OCI-M2 (cell line): ENCODE data around the gene FNDC3B.

Experiments used
- DNase-seq: peaks from one replicate; lab custom pipeline; 2025; ENCODE audit not compliant: unreplicated experiment; lab: John Stamatoyannopoulos, UW

The FNDC3B gene

DNA sequence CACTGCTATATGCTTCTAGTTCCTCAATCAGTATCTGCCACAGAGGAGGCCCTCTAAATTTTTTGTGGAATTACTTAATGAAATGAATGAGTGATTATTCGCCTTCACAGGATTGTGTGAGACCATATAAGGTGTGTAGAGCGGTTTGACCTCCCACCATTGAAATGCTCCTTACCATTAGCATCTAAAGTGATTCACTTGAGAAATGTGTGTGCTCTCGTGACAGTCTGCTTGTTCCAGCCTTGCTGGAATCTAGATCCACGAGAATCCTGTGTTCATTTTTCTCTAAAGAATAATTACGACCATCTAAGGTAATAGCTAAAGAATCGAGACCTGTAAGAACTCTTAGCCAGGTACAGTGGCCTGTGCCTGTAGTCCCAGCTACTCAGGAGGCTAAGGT, 126.9 kb downstream of the FNDC3B start:
- no peak for DNase-seq

DNA sequence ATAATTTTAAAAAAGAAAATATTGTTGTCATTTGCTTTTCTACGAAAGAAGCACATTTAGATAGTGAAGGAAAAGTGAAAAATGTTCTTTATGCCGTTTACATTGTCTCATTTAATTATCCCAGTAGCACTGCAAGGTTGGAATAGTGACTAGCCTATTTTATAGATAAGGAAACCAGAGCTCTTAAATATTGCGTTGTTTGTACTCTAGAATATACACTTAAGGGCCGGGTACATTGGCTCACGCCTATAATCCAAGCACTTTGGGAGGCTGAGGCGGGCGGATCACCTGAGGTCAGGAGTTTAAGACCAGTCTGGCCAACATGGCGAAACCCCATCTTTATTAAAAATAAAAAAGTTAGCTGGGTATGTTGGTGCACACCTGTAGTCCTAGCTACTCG, 127.5 kb downstream of the FNDC3B start:
- no peak for DNase-seq

DNA sequence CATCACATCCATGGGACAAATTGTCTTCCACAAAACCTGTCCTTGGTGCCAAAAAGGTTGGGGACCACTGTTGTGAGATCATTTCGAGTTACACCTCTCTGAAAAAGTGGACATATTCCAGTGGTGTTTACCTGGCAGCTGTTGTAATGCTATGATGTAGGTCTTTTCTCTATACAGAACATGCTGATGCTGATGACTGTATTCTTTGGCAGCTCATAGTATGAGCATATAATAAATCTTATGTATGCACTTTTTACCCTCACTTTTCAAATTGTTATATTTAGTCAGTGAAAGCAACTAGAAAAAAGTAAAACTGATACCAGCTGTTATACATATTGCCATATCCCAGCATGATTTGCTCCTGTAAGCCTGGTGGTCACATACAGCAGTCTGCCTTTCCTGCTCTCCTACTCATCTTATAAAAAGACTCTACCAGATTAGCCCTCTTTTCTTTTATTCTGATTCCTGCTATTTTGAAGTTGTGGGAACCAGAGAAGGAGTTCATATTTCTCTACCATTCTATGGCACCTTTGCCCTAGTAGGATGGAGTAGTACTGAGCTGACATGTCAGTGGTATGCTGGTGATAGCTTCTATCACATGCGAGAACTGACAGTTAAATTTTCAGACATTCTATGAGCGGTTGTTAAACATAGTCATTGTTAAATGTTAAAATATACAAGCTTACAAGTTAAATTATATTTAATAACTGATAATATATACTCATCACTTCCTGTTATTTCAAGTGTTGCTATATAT, 128.7 kb downstream of the FNDC3B start:
- no peak for DNase-seq

DNA sequence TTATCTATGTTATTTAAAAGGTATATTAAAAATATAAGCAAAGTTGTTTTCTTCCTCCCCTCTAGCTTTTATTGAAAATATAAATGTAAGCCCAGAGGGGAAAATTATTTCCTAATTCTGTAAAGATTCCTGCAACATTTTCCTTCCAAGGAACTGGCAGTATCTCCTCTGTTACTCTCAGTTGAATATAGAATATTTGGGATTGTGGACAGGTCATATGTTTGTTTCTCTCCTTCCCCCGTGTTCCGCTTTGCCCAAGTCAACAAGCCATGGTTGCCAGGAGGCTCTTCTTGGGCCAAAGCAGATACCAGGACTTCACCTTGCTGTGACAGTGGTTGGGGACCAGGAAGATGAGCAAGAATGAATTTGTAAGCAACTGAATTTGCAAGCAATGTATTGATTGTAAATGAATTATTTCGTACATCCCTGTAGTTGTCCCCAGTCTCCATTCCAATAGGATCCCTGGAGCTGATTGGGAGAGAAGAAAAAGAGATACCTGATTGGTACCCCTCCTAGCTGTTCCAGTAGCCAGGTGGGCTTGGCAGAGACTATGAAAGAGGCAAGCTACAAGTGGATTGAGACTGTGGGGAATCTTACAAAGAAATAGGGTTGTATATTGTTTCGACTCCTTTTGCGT, 130.8 kb downstream of the FNDC3B start:
- no peak for DNase-seq

DNA sequence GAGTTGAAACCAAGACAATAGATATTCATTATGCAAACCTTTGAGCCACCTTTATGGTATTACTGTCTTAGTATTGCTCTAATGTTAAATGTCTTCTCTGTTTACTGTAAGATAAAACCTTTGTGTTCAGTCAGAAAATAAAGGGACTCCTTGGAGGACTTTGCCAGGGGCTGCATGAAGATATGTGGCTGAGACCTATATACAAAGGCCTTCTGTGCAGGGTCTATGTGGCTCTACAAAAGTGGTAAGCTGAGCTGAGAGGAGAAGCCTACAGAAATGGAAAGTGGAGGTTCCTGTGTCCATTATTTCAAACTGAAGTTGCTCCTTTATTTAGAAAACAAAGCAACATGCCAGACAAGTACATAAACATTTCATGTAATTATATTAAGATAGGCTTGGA, 131.5 kb downstream of the FNDC3B start:
- DNase-seq: no peak

DNA sequence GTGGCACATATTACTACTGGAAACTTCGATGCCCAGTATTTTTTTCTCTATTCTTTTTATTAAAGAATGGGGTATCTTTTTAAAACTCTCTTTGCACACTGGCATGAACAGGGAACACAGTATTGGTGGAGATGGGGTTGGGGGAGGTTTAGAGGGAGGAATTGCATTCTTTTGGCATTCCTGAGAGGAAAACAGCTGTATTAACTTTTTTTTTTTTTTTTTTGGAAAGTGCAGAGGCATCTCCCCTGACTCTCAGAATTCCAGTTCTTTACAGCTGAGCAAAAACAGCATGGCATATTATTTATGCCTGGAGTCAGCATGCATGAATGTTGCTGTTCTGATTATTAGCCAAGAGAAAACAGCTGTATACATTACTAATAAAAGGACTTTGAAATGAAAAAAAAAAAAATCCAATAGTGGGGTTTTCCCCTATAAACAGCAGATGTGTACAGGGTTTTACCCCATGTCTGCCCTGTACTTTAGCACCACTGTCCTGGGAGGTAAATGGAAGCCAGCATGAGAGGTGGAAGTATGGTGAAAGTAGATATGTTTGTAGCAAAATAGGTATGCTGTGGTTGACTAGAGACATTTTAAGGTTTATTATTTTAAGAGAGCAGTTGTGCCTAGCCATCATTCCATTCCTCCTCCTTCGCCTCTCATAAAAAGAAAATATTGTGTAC, 132.2 kb downstream of the FNDC3B start:
- DNase-seq: no peak

DNA sequence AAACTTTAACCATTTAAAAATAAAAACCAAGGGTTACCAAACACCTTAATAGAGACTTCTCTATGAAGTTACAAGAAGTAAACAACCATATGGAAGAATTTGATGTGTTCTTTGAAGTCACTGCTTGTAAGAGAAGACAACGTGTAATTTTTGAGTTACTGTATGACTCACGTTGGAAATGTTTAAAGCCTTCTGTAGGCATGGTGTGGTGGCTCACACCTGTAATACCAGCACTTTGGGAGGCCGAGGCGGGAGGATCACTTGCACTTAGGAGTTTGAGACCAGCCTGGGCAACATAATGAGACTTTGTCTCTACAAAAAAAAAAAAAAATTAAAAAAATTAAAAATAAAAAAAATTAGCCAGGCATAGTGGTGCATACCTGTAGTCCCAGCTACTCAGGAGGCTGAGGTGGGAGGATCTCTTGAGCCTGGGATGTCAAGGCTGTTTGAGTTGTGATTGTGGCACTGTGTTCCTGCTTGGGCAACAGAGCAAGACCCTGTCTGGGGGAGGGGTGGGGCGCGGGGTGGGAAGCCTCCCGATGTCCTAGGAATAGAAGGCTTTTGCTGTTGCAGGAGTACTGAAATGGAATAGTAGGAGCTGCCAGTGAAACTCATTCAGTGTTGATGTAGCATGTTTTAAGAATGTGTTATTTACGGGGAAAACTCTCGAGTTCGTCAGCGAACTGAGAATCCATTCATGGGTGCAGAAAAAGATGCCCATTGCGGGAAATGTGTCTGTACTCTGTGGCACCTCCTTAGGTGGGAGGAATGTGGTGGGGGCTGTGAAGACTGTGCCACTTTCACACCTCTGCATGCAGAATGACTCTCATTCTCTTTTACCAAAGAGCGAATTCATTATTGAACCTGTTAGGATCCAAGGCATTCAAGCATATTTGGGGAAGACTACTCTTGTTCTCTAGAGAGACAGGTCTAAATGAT, 134.2 kb downstream of the FNDC3B start:
- no peak for DNase-seq

DNA sequence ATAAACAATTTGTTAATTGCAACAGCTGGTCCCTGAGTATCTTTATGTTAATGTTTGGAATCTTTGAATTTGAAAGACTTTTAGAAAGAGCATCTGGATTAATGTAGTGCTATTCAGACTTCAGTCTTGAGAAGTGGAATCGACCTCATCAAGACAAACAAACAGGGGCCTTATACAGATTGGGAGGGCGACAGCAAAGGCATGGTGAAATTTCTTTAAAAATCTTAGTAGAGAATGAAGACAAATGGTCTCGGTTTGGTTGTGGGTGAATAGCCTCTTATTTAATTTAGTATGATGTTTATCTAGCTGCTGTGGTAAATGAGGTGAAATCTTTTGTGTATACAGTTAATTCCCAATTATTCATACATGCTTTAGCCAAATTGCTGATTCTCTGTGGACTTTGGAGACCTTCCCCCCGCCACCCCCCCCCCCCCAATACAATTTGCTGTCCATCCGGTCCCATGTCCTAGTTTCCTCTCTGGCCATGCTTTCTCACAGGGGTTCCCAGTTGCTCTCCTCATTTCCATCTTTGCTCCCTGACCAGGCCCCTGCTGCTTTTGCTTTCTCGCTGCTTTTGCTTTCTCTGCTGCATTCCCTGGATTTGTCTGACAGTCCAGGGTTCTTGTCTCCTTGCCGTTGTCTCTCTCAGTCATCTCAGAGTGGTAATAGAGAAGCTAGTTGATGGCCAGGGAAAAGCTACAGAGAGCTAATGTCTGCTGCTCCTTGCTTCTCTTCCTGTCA, 135.3 kb downstream of the FNDC3B start:
- DNase-seq: no peak

DNA sequence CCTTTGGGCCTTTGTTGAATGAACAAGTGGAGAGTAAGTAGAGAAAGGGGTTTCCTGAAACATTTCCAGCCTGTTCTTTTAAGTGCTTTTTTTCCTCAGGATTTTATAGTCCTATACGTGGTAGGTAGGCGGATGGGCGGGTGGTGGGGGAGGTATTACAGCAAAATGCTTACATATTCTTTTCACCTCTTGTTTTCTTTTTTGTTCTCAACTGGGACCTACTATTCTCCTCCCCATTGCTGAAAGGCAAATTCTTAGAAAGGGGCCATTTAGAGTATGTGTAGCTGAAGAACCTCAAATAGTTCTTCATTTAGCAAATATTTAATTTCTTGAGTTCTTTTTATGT, 135.8 kb downstream of the FNDC3B start:
- no peak for DNase-seq

DNA sequence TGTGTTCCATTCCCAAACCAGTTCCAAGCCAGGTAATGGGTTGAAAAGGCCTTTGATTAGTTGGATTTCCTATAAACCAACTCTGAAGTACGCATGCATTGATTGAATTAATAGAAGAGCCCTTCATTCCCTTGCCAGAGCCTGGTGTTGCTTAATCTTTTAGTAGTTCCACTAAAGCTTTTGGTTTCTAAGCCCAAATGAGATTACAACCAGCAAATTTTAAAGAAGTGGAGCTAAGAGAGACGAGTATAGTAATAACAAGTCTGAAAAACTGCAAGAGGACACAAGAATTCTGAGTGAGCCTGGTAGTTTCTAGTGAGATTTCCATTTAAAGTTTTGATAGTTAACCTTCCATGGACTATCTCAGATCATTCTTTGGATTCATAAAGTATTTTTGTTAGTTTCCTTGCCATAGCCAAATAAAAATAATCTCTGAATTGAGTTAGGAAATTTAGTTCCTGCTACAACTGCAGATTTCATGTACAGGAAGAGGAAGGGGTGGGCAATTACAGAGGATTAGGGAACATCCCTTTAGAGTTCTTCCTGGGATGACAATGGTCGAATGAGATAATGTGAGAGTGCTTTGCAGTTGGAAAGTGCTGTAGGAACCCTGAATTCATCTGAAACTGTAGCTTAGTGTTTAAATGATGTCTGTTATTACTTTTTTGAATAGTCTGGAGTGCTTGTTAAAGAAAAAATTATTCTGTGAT, 136.8 kb downstream of the FNDC3B start:
- DNase-seq: no peak

DNA sequence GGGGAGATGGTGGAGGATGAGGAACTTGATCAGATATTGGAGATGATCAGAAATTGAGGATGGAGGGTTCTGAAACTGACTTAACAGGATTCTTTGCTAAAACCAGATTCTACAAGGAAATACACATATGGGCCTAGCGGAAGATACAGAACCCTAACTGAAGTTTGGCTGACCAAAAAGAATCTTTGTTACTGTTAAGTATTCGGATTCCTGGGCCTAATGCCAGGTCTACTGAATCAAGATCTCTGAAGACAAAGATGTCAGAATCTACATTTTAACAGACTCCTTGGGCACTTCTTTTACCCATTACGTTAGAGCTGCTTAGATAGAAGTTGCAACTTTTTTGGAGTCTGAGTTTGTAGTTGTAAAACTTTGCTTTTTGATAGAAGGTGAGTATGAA, 137.7 kb downstream of the FNDC3B start:
- no peak for DNase-seq

DNA sequence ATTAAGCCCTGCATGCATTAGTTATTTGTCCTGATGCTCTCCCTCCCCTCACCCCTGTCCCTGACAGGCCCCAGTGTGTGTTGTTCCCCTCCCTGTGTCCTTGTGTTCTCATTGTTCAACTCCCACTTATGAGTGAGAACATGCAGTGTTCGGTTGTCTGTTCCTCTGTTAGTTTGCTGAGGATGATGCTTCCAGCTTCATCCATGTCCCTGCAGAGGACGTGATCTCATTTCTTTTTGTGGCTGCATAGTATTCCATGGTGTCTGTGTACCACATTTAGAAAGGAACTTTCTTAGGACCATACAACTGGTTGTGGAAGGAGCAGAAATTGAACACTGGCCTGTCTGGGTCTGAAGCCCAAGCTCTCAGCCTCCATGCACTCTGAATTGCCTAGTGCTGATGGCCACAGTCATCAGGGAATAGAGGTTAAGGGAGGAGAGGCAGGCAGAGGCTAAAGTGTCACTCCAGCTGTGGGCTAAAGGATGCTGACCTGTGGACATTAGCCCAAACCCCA, 138.5 kb downstream of the FNDC3B start:
- DNase-seq: no peak

DNA sequence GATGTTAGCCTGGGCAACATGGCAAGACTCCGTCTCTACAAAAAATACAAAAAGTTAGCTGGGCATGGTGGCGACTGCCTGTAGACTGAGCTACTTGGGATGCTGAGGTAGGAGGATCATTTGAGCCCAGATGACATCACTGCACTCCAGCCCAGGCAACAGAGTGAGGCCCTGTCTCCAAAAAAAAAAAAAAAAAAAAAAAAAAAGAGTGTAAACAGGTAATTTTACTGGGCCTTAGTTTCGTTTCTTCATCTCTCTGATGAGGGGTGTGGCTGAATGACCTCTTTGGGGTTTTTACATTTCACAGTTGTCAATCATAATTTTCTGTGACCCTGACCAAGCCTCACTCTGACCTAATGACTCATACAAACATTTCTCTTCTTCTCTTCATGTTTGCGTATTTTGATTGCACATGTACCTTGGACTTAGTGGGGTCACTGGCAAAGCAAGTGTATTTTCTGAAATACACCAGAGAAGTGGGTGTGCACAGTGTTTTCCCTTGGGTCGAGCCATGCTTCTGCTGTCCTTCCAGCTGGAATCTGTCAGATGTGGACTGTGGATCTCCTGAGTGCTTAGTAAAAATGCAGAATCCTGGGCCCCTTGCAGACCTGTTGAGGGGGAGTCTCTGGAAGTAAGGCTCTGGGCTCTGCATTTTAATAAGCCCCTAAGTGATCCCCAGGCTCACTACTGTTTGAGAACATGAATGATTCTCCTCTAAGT, 140.5 kb downstream of the FNDC3B start:
- DNase-seq: no peak

DNA sequence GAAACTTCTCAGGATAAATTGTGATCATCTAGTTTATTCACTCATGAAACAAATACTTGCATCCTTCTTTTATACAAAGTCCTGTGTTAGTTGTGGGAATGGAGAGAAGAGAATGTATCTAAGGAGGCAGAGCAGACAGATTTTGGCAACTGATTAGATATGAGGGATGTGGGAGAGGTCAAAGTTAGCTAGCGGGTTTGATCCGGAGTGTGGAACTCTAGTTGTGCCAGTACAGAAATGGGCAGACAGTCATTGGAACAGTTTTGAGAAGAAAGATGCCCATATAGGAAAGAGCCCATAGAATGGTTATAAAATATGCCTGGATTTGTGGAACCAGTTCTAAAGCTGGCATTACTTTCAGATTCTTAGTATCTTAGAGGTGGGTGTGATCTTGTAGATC, 141.1 kb downstream of the FNDC3B start:
- no peak for DNase-seq

DNA sequence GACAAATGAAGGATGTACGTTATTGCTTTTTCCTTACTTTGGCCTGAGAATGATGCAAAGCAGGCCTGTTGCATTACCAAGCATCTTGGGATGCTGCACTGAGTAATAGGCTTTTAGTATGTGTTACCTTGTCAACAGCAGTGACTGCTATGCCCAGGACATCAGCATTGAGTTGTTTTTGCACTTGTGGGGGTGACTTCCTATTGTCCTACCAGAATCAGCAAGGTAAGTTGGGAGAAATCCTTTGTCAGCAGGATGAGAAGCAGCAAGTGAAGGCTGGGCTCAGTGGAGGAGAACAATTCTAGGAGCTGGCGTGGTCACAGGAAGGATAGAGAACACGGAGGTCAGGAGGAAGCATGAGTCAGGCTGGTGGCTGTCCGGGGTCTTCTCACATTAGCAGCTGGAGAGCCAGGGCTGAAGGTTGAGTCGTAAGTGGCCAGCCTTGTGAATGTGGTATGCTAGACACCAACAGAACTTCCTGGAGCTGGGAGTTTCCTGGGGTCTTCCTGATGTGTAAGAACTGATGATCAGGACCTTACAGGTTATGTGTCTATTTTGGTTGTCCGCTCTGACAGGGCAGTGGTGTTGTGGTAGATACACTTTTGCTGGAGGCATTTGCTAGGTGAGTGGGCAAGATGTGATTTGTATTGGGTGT, 142.7 kb downstream of the FNDC3B start:
- no peak for DNase-seq

DNA sequence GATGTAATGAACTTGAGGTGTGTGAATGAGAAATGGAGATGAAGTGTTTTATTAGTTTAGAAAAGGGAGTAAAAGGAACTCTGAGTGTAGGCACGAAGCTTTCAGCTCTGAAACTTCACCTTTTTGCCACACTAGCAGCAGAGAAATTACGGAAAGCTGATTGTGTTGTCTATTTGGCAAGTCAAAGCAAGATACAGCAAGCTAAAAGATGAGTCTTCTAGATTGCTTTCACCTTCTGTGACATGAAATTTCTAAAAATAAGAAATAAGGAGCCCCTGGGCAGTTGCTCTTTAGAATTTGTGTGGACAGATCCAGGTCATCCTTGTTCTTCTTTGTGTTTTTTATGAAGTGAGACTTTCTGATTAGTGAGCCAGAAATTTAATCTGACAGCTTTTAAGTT, 143.4 kb downstream of the FNDC3B start:
- DNase-seq: no peak

DNA sequence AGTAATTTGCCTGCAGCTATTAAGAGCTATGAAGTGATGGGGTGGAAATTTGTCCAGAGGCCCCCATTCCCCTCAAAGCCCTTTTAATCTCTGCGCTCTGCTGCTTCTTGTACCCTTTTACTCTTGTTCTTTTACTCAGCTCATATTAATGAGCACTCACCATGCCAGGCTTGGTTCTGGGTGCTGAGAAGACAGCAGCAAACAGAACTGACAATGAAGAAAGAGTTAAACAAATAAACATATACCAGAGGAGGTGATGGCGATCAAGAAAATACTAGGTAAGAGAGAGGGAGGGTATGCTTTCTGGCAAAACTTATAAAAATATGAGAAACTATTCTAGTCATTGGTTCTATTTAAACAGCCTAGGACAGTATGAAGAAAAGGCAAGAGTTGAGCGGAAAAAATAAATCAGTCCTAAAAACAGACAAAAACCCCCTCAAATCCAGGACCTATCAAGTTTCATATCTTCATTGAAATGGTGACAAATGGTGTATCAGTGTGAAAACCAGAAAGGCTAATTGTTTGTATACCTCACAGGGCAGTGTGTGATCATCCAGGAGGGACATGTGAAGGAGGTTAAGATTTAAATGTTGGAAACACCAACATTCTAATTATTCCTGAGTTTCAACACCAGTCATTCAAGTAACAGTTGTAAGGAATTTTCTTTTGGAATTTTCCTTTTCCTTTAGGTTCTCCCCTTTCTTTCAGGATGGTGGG, 144.9 kb downstream of the FNDC3B start:
- DNase-seq: no peak

DNA sequence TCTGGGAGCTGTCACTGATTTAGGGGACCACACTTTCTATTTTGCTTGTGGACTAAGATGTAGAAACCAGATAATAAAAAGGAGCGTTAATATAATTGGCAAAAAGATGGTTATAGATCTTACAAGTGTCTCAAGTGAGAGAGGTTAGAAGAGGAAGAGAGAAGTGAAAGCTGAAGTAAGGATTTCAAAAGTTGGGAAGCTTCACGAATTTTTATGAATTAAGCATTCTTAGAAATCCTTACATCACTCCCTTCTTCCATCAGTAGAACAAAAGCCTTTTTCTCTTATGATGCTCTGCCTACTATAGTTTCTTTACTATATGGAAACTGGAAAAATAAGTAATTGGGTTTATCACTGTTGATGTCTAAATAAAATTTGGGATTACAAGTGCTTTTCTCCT, 146.5 kb downstream of the FNDC3B start:
- DNase-seq: no peak
